GM18907 (cell line): Measurements from ENCODE around the gene OGFOD2.

Experiments
- ATAC-seq: cut with Tn5 transposase; IDR thresholded peaks from one replicate; pipeline ENCODE4 v1.9.1; 2021; ENCODE audit warnings: mild to moderate bottlenecking, moderate library complexity; ENCODE audit not compliant: unreplicated experiment

Gene OGFOD2

GRCh38 chr12:122951406-122951805 lies 23.6 kb upstream of the OGFOD2 start:
- ATAC-seq = no peak

GRCh38 chr12:122951979-122952892 lies 22.8 kb upstream of the OGFOD2 start:
- ATAC-seq = peak; percentile 63

GRCh38 chr12:122955156-122955555 lies 19.9 kb upstream of the OGFOD2 start:
- ATAC-seq = no peak

GRCh38 chr12:122956035-122956434 lies 19.0 kb upstream of the OGFOD2 start:
- ATAC-seq = no peak

- no peak for ATAC-seq
Measured at GRCh38 chr12:122958198-122958888, 16.7 kb upstream of the OGFOD2 start.

- ATAC-seq = no peak
Measured at GRCh38 chr12:122959566-122960192, 15.4 kb upstream of the OGFOD2 start.

- ATAC-seq = no peak
Measured at GRCh38 chr12:122960193-122960569, 14.9 kb upstream of the OGFOD2 start.

GRCh38 chr12:122961531-122962329 lies 13.3 kb upstream of the OGFOD2 start:
- no peak for ATAC-seq

- no peak for ATAC-seq
Measured at GRCh38 chr12:122963941-122964265, 11.1 kb upstream of the OGFOD2 start.

- ATAC-seq = no peak
Measured at GRCh38 chr12:122964439-122965257, 10.4 kb upstream of the OGFOD2 start.

- ATAC-seq = no peak
Measured at GRCh38 chr12:122965321-122965751, 9.7 kb upstream of the OGFOD2 start.

GRCh38 chr12:122965851-122966742 lies 8.9 kb upstream of the OGFOD2 start, which contains the start of gene ABCB9:
Gene ABCB9 (minus strand): TSS chr12:122966463. CDS start chr12:122960235, 6,228 bp downstream.
- ATAC-seq = peak; percentile 48

- no peak for ATAC-seq
Measured at GRCh38 chr12:122966743-122967550, 8.1 kb upstream of the OGFOD2 start.

- ATAC-seq = no peak
Measured at GRCh38 chr12:122968104-122968503, 6.9 kb upstream of the OGFOD2 start.

- no peak for ATAC-seq
Measured at GRCh38 chr12:122969676-122970075, 5.4 kb upstream of the OGFOD2 start.

GRCh38 chr12:122974274-122974891 lies 661 bp upstream of the OGFOD2 start:
- ATAC-seq = peak; percentile 74

- ATAC-seq = no peak
Measured at GRCh38 chr12:122975790-122976647, 975 bp downstream of the OGFOD2 start.
